A549 (cell line): ENCODE measurements around the gene MEIS1. TPM values are rescaled to one million over a fixed set of nuclear protein-coding genes. Genes with fewer than 3 reads are reported as not detected.

ENCODE experiments used
- ATAC-seq, 2 experiments: fragments of 200-7000 bp in 1 of 2; fragments of >200 bp in 1 of 2; cut with Nextera tagmentation in 1 of 2; cut with Tn5 transposase in 1 of 2; 3 replicates each; pipeline versions ENCODE4 v1.8.0 to v1.9.1; 2018 to 2020; ENCODE audit warnings: mild to moderate bottlenecking in 1 of 2, moderate library complexity in 1 of 2
- CTCF ChIA-PET: fragments of 300-600 bp; sonication (Branson Sonifier 250); formaldehyde crosslinking; extraction: SDS; loops from one replicate; lab custom pipeline; 2021; ENCODE audit warnings: antibody characterized with exemption, inconsistent platforms; lab: Yijun Ruan, JAX
- POLR2A ChIA-PET: fragments of 350-600 bp; formaldehyde crosslinking; extraction: SDS; loops from one replicate; lab custom pipeline; 2021; ENCODE audit warnings: antibody characterized with exemption, inconsistent platforms; lab: Yijun Ruan, JAX
- DNase-seq, 2 experiments: peaks; one replicate each; pipeline versions ENCODE4 v3.0.0 to v3.0.0-alpha.2; 2011 to 2016; ENCODE audit warnings: low read depth in 1 of 2, low spot score in 1 of 2
- FAIRE-seq: peaks from 2 replicates; lab custom pipeline; 2011; peaks lifted over from hg19 to GRCh38; lab: Jason Lieb, UNC
- H3K27ac ChIP-seq, 2 experiments: fragments of >200 bp; sonication (Bioruptor Twin); formaldehyde crosslinking; 3 replicates each; pipeline ENCODE4 v1.5.1; 2016 to 2017
- H3K4me1 ChIP-seq: fragments of >200 bp; sonication (Bioruptor Twin); formaldehyde crosslinking; 3 replicates; pipeline ENCODE4 v1.6.1; 2016
- H3K4me2 ChIP-seq: fragments of >200 bp; sonication (Bioruptor Twin); formaldehyde crosslinking; 3 replicates; pipeline ENCODE4 v1.6.1; 2016
- H3K4me3 ChIP-seq: fragments of >200 bp; sonication (Bioruptor Twin); formaldehyde crosslinking; 3 replicates; pipeline ENCODE4 v1.5.1; 2016
- H3K9me3 ChIP-seq: fragments of >200 bp; sonication (Bioruptor Twin); formaldehyde crosslinking; 3 replicates; pipeline ENCODE4 v1.6.1; 2016
- ESRRA ChIP-seq: fragments of 150-350 bp; IDR thresholded peaks from 2 replicates; pipeline ENCODE4 v1.6.1; 2014; ENCODE audit warnings: mild to moderate bottlenecking, low read length, borderline replicate concordance
- FOXS1 ChIP-seq: fragments of 250-450 bp; sonication (Bioruptor Pico); IDR thresholded peaks from 2 replicates; pipeline ENCODE4 v1.5.0; 2020; ENCODE audit warnings: mild to moderate bottlenecking, moderate library complexity
- HDAC2 ChIP-seq: fragments of 200-600 bp; sonication (generic); IDR thresholded peaks from 2 replicates; pipeline ENCODE4 v1.6.1; 2016
- HOXA7 ChIP-seq: fragments of 250-450 bp; sonication (Bioruptor Pico); IDR thresholded peaks from 2 replicates; pipeline ENCODE4 v1.5.0; 2020; ENCODE audit warnings: mild to moderate bottlenecking, moderate library complexity
- HOXB5 ChIP-seq: fragments of 250-450 bp; sonication (Bioruptor Pico); IDR thresholded peaks from 2 replicates; pipeline ENCODE4 v1.5.0; 2020; ENCODE audit warnings: mild to moderate bottlenecking, moderate library complexity
- JUN ChIP-seq, 2 experiments: fragments of >200 bp; sonication (Bioruptor Twin); formaldehyde crosslinking; IDR thresholded peaks; 2 replicates in 1 of 2; 3 replicates in 1 of 2; pipeline ENCODE4 v1.6.1; 2016 to 2017
- MAFK ChIP-seq: fragments of 450-650 bp; IDR thresholded peaks from 2 replicates; pipeline ENCODE4 v1.6.1; 2014; ENCODE audit not compliant: partially characterized antibody
- RAD21 ChIP-seq, 2 experiments: fragments of >200 bp in 1 of 2; sonication (Bioruptor Twin) in 1 of 2; formaldehyde crosslinking in 1 of 2; IDR thresholded peaks in 1 of 2; conservative IDR thresholded peaks in 1 of 2; 2 replicates in 1 of 2; 3 replicates in 1 of 2; pipeline ENCODE4 v1.6.1; 2012 to 2018; ENCODE audit warnings: inconsistent platforms in 1 of 2
- RARB ChIP-seq: fragments of 250-450 bp; sonication (Bioruptor Pico); IDR thresholded peaks from 2 replicates; pipeline ENCODE4 v1.8.0; 2021; ENCODE audit warnings: mild to moderate bottlenecking, moderate library complexity
- RNF2 ChIP-seq: fragments of 200-600 bp; sonication (generic); IDR thresholded peaks from 2 replicates; pipeline ENCODE4 v1.6.1; 2016; ENCODE audit warnings: low read depth, mild to moderate bottlenecking, antibody characterized with exemption, moderate library complexity, borderline replicate concordance
- ZFP36 ChIP-seq: fragments of 450-650 bp; IDR thresholded peaks from 2 replicates; pipeline ENCODE4 v1.6.1; 2014; ENCODE audit warnings: borderline replicate concordance; ENCODE audit not compliant: partially characterized antibody
- WGBS: methylation state at CpG from one replicate; pipeline ENCODE4 v1.1.6; 2017; ENCODE audit errors: missing lambda C conversion rate; 5-methylcytosine and 5-hydroxymethylcytosine counted together
- polyA plus RNA-seq, 4 experiments: library from polyadenylated mRNA; depleted of rRNA in 3 of 4; stranded (reverse); fragments of >200 nt; fragmentation: RNase III in 1 of 4; extraction: RNeasy Plus Mini Kit Qiagen cat#74134 plus additional on column Dnase treatment in 1 of 4; gene quantifications; 2 replicates in 3 of 4; 3 replicates in 1 of 4; pipeline ENCODE4 v1.2.3, GENCODE V29; 2011 to 2017
- TF ChIP-seq, protein P1 (sequence below): fragments of 150-350 bp; IDR thresholded peaks from 2 replicates; pipeline ENCODE4 v1.6.1; 2014; ENCODE audit warnings: low read depth, mild to moderate bottlenecking, low read length
- TF ChIP-seq, protein P2 (sequence below): IDR thresholded peaks from 2 replicates; pipeline ENCODE4 v1.6.1; 2012; ENCODE audit warnings: low read depth, borderline replicate concordance
- TF ChIP-seq, protein P3 (sequence below): IDR thresholded peaks from 2 replicates; pipeline ENCODE4 v1.6.1; 2012
- TF ChIP-seq, protein P4 (sequence below): IDR thresholded peaks from 2 replicates; pipeline ENCODE4 v1.6.1; 2012
- TF ChIP-seq, protein P5 (sequence below): fragments of >200 bp; sonication (Bioruptor Twin); formaldehyde crosslinking; IDR thresholded peaks from 3 replicates; pipeline ENCODE4 v1.5.1; 2016
- TF ChIP-seq, protein P6 (sequence below): fragments of 250-450 bp; sonication (Bioruptor Pico); IDR thresholded peaks from 2 replicates; pipeline ENCODE4 v1.5.0; 2020; ENCODE audit warnings: low read depth, mild to moderate bottlenecking, moderate library complexity

Gene MEIS1
- polyA plus RNA-seq, 2 of the 4 experiments (the other 2 are of a cell fraction), result 1.9 to 4.2 TPM

DNA sequence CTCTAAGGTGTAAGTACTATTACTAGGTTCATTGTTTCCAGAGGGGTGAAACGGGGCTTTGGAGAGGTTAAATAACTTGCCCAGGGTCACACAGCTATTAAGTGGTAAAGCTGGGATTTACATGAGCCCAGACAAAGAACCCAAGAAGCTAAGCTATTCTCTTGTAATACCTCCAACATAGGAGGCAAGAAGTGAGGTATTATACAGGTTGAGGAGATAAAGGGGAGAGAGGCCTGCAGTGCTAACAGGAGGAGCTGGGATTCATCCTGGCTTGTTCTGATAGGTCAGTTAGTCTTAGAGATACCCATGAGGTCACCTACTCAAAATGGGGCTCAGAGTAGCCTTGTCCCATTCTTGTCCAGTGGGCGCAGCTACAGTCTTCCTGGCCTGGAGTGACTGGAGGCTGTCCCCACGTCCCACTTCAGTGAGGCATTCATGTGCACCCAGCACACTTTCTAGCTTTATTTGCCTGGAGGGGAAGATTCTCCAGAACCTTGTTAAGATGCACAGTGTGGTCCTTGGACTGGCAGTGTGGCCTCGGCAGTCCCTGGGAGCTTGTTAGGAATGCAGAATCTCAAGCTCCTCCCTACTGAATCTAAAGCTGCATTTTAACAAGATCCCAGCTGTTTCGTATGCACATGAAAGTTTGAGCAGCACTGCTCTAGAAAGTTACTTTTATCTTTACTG lies 63.5 kb downstream of the MEIS1 start:
- H3K4me1 ChIP-seq, result peaks cover 30% of the 10 kb centered on the region
- no peak for TF ChIP-seq JUN (IDR thresholded peaks at IDR 0.05)
- TF ChIP-seq, protein P1, sequence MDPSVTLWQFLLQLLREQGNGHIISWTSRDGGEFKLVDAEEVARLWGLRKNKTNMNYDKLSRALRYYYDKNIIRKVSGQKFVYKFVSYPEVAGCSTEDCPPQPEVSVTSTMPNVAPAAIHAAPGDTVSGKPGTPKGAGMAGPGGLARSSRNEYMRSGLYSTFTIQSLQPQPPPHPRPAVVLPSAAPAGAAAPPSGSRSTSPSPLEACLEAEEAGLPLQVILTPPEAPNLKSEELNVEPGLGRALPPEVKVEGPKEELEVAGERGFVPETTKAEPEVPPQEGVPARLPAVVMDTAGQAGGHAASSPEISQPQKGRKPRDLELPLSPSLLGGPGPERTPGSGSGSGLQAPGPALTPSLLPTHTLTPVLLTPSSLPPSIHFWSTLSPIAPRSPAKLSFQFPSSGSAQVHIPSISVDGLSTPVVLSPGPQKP, result no peak
- no peak for TF ChIP-seq RAD21 (conservative IDR thresholded peaks at IDR 0.05 in 1 of 2, IDR thresholded peaks at IDR 0.05 in 1 of 2)
- TF ChIP-seq, protein P2, sequence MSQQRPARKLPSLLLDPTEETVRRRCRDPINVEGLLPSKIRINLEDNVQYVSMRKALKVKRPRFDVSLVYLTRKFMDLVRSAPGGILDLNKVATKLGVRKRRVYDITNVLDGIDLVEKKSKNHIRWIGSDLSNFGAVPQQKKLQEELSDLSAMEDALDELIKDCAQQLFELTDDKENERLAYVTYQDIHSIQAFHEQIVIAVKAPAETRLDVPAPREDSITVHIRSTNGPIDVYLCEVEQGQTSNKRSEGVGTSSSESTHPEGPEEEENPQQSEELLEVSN, result no peak
- TF ChIP-seq HOXB5 (CRISPR knock-in tag), result no peak
- TF ChIP-seq, protein P3, sequence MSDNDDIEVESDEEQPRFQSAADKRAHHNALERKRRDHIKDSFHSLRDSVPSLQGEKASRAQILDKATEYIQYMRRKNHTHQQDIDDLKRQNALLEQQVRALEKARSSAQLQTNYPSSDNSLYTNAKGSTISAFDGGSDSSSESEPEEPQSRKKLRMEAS, result no peak
- no peak for TF ChIP-seq HOXA7 (CRISPR knock-in tag)
- no peak for TF ChIP-seq RNF2
- TF ChIP-seq, protein P4, sequence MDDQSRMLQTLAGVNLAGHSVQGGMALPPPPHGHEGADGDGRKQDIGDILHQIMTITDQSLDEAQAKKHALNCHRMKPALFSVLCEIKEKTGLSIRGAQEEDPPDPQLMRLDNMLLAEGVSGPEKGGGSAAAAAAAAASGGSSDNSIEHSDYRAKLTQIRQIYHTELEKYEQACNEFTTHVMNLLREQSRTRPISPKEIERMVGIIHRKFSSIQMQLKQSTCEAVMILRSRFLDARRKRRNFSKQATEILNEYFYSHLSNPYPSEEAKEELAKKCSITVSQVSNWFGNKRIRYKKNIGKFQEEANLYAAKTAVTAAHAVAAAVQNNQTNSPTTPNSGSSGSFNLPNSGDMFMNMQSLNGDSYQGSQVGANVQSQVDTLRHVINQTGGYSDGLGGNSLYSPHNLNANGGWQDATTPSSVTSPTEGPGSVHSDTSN, result no peak
- DNase-seq (no peak), FAIRE-seq (no peak), ATAC-seq (no peak)
- CTCF ChIA-PET, result interaction anchor here (0.6 to 1.5 kb wide), 4 partner anchors 11 to 857 kb away, joined by 3 to 6 read pairs (median 4); no protein-coding TSS in a partner anchor
- POLR2A ChIA-PET, result no interaction called here
- H3K4me2 ChIP-seq, result no peak overlapping the region
- no peak overlapping the region for H3K27ac ChIP-seq
- WGBS, result 63% methylated on average over 5 of the region's 5 CpGs
- H3K9me3 ChIP-seq, result no peaks in the 10 kb centered on the region
- no peak overlapping the region for H3K4me3 ChIP-seq

DNA sequence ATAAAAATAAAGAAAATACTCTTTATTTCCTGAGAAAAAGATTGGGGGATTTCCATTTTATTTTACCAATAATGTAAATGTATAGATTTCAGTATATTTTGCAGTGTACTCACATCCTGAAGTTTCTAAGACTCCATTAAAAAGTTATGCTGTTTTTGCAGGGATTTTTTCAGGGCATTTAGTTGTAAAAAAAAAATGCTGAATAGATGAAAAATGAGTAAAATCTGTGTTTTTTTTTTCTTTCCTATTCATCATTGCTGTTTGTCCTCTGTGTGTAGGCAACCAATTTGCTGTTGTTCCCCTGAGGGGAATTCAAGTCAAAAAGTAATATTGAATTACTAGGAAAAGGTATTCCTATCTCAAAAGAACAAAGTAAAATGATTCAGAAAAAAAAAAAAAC lies 66.3 kb downstream of the MEIS1 start:
- no peaks in the 10 kb centered on the region for H3K9me3 ChIP-seq
- peaks cover 8% of the 10 kb centered on the region for H3K4me1 ChIP-seq
- CTCF ChIA-PET, result no interaction called here
- FAIRE-seq, result peak; percentile 32
- TF ChIP-seq HDAC2 (no peak), RAD21 (conservative IDR thresholded peaks at IDR 0.05 in 1 of 2, IDR thresholded peaks at IDR 0.05 in 1 of 2) (no peak), ESRRA (no peak), RARB (no peak), FOXS1 (CRISPR knock-in tag) (no peak), MAFK (peak; percentile 76), ZFP36 (no peak)
- TF ChIP-seq, protein P5, sequence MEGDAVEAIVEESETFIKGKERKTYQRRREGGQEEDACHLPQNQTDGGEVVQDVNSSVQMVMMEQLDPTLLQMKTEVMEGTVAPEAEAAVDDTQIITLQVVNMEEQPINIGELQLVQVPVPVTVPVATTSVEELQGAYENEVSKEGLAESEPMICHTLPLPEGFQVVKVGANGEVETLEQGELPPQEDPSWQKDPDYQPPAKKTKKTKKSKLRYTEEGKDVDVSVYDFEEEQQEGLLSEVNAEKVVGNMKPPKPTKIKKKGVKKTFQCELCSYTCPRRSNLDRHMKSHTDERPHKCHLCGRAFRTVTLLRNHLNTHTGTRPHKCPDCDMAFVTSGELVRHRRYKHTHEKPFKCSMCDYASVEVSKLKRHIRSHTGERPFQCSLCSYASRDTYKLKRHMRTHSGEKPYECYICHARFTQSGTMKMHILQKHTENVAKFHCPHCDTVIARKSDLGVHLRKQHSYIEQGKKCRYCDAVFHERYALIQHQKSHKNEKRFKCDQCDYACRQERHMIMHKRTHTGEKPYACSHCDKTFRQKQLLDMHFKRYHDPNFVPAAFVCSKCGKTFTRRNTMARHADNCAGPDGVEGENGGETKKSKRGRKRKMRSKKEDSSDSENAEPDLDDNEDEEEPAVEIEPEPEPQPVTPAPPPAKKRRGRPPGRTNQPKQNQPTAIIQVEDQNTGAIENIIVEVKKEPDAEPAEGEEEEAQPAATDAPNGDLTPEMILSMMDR, result no peak
- TF ChIP-seq, protein P6, sequence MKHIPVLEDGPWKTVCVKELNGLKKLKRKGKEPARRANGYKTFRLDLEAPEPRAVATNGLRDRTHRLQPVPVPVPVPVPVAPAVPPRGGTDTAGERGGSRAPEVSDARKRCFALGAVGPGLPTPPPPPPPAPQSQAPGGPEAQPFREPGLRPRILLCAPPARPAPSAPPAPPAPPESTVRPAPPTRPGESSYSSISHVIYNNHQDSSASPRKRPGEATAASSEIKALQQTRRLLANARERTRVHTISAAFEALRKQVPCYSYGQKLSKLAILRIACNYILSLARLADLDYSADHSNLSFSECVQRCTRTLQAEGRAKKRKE (CRISPR knock-in tag), result no peak
- no peak overlapping the region for H3K27ac ChIP-seq
- no peak for ATAC-seq
- POLR2A ChIA-PET, result no interaction called here
- no peak overlapping the region for H3K4me2 ChIP-seq
- DNase-seq, result no peak
- no peak overlapping the region for H3K4me3 ChIP-seq
